GM12878 (cell line): ENCODE results near the gene LIPA.

Experiments
- CEBPB ChIP-seq, 2 experiments: fragments of 150-350 bp in 1 of 2; IDR thresholded peaks; 2 replicates each; pipeline ENCODE4 v1.6.1; 2012 to 2014; ENCODE audit warnings: low read depth in 2 of 2, low read length in 2 of 2, borderline replicate concordance in 1 of 2, inconsistent platforms in 1 of 2
- CHD4 ChIP-seq: fragments of 200-600 bp; sonication (generic); IDR thresholded peaks from 2 replicates; pipeline ENCODE4 v1.6.1; 2016; ENCODE audit warnings: mild to moderate bottlenecking
- ESRRA ChIP-seq: IDR thresholded peaks from 2 replicates; pipeline ENCODE4 v1.6.1; 2012; ENCODE audit warnings: mild to moderate bottlenecking, low read length, improper control_type of control experiment
- ETV6 ChIP-seq, 2 experiments: fragments of 450-650 bp in 1 of 2; IDR thresholded peaks in 1 of 2; conservative IDR thresholded peaks in 1 of 2; 2 replicates each; pipeline ENCODE4 v1.6.1; 2014; ENCODE audit warnings: antibody characterized with exemption in 1 of 2, borderline replicate concordance in 1 of 2, low read depth in 1 of 2, mild to moderate bottlenecking in 1 of 2, moderate library complexity in 1 of 2
- MAX ChIP-seq: IDR thresholded peaks from 2 replicates; pipeline ENCODE4 v1.6.1; 2012; ENCODE audit warnings: low read depth, low read length, improper control_type of control experiment
- RAD21 ChIP-seq: IDR thresholded peaks from 2 replicates; pipeline ENCODE4 v1.6.1; 2011; ENCODE audit warnings: mild to moderate bottlenecking, low read depth, low read length, moderate library complexity; ENCODE audit not compliant: insufficient read depth
- RFX5 ChIP-seq: IDR thresholded peaks from 2 replicates; pipeline ENCODE4 v1.6.1; 2011; ENCODE audit warnings: low read depth, low read length, improper control_type of control experiment
- SIN3A ChIP-seq: IDR thresholded peaks from 2 replicates; pipeline ENCODE4 v1.6.1; 2012; ENCODE audit warnings: low read depth, low read length, improper control_type of control experiment
- ZNF274 ChIP-seq: IDR thresholded peaks from one replicate; pipeline ENCODE4 v1.8.0; 2011; ENCODE audit not compliant: insufficient read length, insufficient read depth
- TF ChIP-seq, protein P1 (sequence below), 3 experiments: IDR thresholded peaks in 2 of 3; conservative IDR thresholded peaks in 1 of 3; 2 replicates each; pipeline ENCODE4 v1.5.1; 2011; ENCODE audit warnings: low read depth in 3 of 3, low read length in 3 of 3, mild to moderate bottlenecking in 3 of 3, control low read depth in 2 of 3, moderate library complexity in 2 of 3, inconsistent platforms in 1 of 3, mixed read lengths in 1 of 3; ENCODE audit not compliant: control insufficient read depth in 2 of 3, insufficient read depth in 1 of 3; ENCODE audit errors: extremely low read depth in 1 of 3

- no peak for TF ChIP-seq RFX5
- TF ChIP-seq, protein P1, sequence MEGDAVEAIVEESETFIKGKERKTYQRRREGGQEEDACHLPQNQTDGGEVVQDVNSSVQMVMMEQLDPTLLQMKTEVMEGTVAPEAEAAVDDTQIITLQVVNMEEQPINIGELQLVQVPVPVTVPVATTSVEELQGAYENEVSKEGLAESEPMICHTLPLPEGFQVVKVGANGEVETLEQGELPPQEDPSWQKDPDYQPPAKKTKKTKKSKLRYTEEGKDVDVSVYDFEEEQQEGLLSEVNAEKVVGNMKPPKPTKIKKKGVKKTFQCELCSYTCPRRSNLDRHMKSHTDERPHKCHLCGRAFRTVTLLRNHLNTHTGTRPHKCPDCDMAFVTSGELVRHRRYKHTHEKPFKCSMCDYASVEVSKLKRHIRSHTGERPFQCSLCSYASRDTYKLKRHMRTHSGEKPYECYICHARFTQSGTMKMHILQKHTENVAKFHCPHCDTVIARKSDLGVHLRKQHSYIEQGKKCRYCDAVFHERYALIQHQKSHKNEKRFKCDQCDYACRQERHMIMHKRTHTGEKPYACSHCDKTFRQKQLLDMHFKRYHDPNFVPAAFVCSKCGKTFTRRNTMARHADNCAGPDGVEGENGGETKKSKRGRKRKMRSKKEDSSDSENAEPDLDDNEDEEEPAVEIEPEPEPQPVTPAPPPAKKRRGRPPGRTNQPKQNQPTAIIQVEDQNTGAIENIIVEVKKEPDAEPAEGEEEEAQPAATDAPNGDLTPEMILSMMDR (IDR thresholded peaks at IDR 0.05 in 2 of 3, conservative IDR thresholded peaks at IDR 0.05 in 1 of 3; ENCODE audit: control insufficient read depth in 2 of 3, extremely low read depth in 1 of 3, insufficient read depth in 1 of 3, low read depth in 3 of 3, low read length in 3 of 3): no peak
- TF ChIP-seq CHD4: no peak
- no peak for TF ChIP-seq ESRRA
- TF ChIP-seq CEBPB (IDR thresholded peaks at IDR 0.05; ENCODE audit: borderline replicate concordance in 1 of 2, low read depth in 2 of 2, low read length in 2 of 2): no peak
- TF ChIP-seq ZNF274: no peak
- TF ChIP-seq SIN3A: no peak
- TF ChIP-seq MAX: no peak
- TF ChIP-seq ETV6 (conservative IDR thresholded peaks at IDR 0.05 in 1 of 2, IDR thresholded peaks at IDR 0.05 in 1 of 2; ENCODE audit: borderline replicate concordance in 1 of 2, low read depth in 1 of 2): no peak
- TF ChIP-seq RAD21: no peak
Measured at GRCh38 chr10:89252225-89252585, 630 bp upstream of the LIPA start.
